GM21447 (cell line): ENCODE data around the gene GADD45B.
"Not testable (repeated sequence)": the region's sequence is repeated elsewhere in the genome, so short reads cannot be mapped to it uniquely, and the experiment has no call there.

Experiments
- ATAC-seq: cut with Tn5 transposase; IDR thresholded peaks from one replicate; pipeline ENCODE4 v1.9.1; 2021; ENCODE audit not compliant: unreplicated experiment

The GADD45B gene

DNA sequence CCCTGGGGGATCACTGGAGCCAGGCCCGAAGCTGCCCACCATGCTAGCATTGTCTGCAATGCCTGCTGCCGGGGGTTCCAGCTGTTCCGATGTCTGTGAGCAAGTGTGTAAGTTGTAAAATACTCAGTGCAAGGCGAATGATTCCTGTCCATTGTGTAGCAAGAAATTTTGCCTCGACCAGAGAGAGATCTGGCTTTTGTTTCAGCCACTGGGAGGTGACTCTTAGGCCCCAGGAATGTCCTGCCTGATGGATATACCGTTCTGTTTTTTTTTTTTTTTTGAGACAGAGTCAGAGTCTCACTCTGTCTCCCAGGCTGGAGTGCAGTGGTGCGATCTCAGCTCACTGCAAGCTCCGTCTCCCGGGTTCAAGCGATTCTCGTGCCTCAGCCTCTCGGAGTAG is 7.3 kb upstream of the GADD45B start:
- ATAC-seq = no peak

DNA sequence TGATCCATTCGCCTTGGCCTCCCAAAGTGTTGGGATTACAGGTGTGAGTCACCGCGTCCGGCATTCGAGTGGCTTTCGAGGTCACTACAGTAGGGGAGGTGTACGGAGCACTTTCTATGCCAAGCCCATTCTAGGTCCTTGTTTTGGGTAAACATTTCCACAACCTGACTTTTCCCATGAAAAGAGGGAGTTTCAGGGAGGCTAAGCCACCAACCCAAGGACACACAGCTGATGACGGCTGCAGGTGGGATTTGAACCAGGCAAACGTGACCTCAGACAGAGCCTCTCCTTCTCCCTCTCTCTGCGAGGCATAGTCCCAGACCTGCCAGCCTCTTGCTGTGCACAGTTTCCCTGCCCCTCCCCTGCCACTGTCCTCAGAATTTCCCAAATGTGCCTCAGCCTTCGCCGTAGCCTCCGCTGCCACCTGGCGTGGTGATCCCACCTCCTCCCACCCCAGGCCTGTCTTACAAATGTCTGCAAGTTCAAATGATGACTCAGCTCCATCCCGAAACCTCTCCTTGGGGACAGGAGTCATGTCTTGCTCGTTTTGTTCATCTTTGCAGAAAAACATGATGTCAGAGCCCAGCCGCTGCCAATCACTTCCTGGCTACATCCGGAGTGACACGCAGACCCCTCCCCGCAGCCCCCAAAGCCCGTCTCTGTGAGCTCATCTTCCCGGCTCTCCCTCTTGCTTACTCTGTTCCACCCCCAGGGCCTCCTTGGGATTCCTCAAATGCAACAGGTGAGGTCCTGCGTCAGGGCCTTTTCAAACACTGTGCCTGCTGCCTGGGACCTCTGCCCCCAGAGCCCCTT is 6.6 kb upstream of the GADD45B start:
- ATAC-seq = no peak

DNA sequence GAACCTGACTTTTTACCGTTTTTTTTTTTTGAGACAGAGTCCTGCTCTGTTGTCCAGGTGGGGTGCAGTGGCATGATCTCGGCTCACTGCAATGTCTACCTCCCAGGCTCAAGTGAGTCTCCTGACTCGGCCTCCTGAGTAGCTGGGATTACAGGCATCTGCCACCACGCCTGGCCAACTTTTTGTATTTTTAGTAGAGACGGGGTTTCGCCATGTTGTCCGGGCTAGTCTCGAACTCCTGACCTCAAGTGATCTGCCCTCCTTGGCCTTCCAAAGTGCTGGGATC is 6.1 kb upstream of the GADD45B start:
- ATAC-seq = not testable (repeated sequence)

DNA sequence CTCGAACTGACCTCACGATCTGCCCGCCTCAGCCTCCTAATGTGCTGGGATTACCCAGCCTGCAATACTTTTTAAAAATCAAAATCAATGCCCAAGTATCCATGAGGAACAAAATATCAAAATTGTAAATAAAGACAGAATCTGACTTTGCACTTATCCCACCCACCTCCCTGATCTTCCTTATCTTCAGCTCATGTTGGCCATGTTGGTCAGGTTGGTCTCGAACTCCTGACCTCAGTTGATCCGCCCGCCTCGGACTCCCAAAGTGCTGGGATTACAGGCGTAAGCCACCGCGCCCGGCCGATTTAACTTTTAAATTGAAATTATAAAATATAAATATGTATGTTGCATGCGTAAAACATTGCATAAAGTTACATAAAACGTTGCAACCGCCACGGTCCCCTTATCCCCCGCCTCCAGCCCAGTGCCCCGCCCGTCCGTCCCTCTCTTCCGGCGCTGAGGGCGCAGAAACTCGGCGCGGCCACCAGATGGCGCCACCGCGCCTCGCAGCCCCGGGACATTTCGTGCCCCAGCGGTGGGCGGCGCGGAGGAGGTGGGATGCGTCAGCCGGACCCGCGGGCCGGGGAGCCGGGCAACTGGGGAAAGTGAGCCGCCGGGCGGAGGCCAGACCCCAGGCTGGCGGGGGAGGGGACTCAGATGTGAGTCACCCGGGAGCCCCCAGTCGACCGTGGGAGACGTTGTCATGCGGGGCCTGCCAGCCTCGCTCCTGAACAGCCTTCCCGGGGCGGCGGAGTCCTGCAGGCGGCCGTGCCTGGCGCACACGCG is 1.5 kb upstream of the GADD45B start:
- ATAC-seq = no peak

DNA sequence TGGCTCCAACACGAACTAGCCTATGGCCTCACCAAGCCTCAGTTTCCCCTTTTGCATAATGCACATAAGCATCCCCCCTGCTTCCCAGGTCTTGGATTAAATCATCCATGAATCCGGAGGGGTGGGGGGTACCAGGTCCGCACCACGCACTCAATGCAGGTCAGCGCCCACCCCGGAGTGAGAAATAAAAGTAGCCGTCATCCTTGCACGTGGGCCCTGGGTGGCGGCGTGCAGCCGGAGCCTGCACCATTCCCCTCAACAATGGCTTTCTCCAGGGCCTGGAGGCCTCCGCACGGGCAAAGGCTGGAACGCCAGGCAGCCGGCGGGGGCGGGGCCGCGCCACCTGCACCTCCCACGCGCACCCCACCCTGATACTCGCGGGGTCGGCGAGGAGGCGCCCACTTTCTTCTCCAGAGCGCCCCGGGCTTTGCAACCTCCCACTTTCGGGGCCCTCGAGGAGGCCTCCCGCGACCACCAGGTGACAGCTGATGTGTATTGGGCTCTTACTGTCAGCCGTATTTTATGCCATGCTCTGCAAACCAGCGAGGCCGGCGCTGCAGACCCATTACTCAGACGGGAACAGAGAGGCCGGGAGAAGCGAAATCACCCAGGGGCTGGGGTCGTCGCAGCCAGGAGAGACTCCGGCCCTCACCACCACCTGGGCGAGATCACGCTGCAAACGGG is 767 bp upstream of the GADD45B start:
- ATAC-seq = no peak

DNA sequence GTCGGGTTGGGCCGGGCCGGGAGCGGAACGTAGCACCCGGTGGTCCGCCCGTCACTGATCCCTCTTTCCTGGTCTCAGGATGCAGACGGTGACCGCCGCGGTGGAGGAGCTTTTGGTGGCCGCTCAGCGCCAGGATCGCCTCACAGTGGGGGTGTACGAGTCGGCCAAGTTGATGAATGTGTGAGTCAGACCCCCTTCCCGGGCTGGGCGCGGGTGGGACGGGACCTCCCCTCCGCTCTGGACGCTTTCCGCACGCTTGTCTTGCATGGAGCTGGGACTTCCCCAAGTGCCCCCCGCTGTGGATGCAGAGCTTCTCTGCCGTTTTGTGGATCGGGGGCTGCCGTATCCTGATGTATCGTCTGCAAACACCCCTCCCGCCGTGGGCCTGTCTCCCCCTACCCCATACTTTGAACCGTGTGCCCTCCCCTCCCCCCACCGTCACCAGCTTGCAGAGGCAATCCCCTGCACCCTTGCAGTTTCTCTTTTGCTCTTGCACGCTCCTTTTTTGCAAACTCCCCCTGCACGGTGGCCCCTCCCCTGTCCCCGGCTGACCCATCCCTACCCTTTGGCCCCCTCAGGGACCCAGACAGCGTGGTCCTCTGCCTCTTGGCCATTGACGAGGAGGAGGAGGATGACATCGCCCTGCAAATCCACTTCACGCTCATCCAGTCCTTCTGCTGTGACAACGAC is 669 bp downstream of the GADD45B start:
- ATAC-seq = no peak

DNA sequence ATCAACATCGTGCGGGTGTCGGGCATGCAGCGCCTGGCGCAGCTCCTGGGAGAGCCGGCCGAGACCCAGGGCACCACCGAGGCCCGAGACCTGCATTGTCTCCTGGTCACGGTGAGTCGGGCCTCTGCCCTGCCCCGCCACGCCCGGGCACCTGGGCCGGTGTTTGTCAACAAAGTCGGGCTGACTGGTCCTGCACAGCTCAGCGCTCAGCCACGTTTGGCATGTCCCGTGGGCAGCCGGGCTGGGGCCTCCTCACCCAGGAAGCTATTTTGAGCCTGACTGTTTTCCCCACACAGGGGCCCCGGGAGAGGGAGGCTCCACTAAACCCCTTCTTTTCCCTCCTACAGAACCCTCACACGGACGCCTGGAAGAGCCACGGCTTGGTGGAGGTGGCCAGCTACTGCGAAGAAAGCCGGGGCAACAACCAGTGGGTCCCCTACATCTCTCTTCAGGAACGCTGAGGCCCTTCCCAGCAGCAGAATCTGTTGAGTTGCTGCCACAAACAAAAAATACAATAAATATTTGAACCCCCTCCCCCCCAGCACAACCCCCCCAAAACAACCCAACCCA is 1.3 kb downstream of the GADD45B start:
- ATAC-seq = no peak

DNA sequence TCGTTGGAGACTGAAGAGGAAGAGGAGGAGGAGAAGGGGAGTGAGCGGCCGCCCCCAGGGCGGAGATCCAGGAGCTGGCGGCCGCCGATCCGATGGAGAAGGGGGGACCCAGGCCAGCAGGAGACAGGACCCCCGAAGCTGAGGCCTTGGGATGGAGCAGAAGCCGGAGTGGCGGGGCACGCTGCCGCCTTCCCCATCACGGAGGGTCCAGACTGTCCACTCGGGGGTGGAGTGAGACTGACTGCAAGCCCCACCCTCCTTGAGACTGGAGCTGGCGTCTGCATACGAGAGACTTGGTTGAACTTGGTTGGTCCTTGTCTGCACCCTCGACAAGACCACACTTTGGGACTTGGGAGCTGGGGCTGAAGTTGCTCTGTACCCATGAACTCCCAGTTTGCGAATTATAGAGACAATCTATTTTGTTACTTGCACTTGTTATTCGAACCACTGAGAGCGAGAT is 1.8 kb downstream of the GADD45B start:
- no peak for ATAC-seq

DNA sequence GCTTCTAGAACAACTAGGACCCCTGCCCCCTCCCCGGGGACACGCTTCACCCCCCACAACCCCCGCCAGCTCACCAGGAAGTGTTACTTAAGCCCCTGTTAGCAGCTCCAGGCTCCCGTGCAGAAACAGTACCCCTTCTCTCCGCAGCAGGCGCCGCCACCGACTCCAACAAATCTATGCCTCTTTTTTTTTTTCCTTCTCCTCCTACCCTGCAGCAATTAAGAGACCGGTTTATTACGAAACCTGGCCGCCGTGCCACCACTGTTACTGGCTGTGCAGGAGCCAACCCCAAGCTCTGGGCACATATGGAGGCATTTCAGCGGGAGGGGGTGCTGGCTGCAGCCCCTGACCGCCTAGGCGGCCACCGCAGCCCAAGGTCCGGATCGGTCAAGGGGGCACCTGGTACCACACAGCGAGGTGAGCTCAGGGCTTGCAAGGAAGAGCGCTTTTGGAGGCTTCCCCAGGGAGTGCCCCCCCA is 2.4 kb downstream of the GADD45B start:
- ATAC-seq = no peak

DNA sequence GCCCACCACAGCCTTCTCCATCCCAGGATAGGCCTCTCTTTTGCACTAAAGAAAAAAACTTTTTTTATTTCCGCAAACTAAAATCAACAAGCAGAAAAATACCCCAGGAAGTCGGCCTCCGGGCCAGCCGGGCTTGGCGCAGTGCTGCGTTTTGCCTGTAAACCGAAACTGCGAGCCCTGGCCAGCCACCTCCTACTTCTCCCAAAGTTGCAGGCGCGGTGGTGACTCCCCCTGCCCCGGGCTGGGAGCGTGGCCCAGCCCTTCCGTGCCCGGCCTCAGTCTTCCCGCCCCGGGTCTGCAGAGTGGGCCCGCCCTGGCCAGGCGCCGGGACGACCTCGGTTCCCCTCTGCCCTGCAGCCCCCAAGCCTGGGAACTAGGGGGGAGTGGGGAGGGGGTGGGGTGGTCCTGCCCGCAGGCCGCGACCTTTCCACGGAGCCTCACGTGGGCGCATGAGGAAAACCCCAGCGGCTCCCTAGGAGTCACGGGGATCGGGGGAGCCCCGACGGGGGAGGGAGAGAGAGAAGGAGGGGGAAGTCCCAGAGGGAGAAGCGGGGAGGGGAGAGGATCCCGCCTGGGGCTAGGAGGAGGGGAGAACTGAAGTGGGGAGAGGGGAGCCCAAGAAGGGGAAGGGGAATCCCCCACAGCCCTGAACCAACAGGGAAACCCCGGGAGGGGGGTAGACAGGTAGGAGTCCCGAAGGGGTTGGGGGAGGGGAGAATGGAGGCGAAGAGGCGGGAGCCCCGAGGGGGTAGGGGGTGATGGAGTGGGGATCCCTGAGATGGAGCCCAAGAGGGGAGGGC is 3.0 kb downstream of the GADD45B start:
- no peak for ATAC-seq

DNA sequence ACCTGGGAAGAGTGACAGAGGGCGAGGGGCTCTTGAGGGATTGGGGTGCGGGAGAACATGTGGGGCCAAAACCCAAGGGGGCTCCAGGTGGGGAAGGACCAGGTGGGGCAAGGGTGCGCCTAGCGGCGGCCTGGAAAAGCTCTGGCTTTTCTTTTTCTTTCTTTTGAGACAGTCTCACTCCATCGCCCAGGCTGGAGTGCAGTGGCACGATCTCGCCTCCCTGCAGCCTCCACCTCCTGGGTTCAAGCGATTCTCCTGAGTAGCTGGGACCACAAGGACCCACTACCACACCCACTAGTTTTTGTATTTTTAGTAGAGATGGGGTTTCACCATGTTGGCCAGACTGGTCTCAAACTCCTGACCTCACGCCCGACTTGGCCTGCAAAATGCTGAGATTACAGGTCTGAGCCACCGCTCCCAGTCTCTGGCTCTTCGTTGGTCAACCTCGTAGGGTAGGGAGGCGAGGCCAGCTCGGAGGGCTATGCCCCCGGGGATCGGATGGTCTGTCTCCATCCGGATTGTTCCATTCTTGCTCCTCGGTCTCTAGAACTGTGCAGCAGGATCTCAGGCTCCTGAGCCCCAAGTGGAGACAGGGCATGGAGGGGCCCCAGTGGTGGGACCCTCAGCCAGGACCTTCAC is 3.7 kb downstream of the GADD45B start:
- ATAC-seq = no peak

DNA sequence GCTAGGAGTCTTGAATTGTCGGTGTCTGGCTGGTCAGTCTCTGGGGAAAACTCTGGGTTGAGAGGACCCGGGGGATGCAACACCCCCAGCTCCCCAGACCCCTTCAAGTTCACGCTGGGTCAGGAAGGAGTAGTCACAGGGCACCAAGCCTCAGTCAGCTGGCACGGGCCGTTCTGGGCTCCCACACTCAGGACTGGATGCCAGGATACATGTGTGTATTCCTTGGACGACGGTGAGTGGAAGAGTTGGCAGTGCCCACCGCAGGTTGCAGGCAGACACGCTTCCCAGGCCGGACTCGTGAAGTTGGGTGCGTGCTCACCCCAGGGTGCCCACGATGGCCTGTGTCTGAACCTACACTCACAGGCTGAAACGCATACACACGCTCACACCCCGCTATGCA is 5.5 kb downstream of the GADD45B start:
- no peak for ATAC-seq

DNA sequence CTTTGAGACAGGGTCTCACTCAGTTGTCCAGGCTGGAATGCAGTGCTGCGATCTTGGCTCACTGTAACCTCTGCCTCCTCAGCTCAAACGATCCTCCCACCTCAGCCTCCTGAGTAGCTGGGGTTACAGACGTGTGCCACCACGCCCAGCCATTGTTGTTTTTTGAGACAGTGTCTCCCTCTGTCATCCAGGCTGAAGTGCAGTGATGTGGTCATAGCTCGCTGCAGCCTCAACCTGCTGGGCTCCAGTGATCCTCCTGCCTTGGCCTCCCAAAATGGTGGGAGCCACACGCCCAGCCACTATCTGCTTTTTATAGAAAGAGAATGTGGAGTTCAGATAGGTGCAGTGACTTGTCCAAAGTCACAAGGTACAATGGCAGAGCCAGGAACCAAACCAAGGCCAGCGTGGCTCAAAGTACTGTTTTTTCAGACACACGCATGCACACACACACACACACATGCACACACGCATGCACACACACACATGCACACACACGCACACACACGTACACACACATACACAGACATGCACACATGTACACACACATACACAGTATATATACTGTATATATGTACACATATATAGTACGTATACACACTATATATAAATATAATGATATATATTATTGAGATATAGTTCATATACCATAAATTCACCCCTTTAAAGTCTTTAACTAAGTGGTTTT is 6.6 kb downstream of the GADD45B start:
- no peak for ATAC-seq

DNA sequence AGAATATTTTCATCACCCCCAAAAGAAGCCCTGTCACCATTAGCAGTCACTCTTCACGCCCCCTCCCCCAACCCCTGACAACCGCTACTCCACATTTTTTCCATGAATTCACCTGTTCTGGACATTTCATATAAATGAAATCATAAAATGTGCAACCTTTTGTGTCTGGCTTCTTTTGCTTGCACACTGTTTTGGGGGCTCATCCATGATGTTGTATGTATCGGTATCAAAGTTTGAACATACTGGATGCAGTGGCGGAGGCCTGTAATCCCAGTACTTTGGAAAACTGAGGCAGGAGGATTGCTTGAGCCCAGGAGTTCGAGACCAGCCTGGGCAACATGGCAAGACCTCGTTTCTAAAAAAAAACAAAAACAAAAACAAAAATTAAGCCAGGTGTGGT is 7.2 kb downstream of the GADD45B start:
- ATAC-seq = no peak

DNA sequence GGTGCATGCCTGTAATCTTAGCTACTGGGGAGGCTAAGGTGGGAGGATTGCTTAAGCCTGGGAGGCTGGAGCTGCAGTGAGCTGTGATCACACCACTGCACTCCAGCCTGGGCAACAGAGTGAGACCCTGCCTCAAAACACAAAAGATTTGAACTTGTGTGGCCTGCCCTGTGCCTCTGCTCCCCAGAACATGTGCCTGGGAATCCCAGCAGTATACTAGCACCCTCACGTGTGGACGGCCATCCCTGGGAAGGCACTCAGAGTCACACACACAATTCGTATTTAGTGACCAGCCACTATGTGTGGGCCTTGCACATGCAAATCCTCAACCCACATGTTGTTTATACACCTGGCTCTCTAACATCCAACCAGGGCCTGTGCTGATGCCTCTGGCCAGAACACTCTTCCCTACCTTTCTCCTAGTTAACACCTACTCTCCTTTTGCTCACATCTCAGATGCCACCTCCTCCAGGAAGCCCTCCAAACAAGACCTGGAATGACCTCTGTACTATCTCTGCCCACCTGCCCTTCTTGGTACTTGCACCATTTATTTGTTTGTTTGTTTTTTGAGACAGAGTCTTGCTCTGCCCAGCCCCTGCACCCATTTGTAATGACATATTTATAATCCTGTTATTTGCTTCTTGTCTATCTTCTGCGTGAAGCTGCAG is 7.7 kb downstream of the GADD45B start:
- no peak for ATAC-seq

DNA sequence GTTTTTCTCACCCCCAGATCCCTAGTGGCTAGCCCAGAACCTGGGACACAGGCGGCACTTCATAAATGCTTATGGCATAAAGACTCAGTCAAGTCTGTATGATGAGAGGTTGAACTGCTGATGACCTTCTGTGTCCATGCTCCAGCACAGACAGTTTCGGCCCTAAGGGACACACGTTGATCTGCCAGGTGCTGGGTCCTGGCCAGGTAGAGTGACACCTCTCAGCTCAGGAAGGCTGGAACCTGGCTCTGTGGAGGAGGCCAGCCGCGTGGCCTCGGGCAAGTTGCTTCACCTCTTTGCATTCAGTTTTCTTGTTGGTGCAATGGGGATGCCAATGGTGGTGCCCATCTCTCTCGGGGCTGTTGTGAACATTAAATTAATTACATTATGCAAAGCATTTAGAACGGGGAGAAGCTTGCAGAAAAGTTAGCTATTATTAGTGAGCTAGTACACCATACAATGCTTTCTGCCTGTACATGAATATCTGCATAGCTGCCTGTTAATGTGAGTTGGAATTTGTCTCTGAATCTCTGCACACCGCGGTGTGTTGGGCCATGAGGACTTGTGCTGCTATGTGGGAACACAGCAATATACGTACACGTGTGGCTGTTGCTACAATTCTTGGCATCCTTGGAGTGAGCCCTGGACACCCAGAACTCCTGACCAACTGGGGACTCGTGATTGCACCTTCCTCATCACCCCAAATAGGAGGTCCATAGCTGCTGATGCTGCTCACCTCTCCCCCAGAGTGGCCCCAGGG is 8.4 kb downstream of the GADD45B start:
- no peak for ATAC-seq

DNA sequence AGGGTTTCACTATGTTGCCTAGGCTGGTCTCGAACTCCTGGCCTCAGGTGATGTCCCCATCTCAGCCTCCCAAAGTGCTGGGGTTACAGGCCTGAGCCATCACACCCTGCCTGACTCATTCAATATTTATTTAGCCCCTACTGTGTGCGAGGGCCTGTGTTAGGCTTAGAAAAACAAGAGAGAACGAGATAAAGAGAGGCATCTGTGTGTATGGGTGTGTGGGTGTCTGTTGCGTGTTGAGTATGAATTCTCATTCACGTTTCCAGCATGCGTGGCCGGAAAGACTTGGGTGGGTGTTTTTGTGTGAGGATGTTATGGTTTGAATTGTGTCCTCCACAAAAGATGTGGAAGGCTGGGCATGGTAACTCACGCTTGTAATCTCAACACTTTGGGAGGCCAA is 9.5 kb downstream of the GADD45B start:
- no peak for ATAC-seq

DNA sequence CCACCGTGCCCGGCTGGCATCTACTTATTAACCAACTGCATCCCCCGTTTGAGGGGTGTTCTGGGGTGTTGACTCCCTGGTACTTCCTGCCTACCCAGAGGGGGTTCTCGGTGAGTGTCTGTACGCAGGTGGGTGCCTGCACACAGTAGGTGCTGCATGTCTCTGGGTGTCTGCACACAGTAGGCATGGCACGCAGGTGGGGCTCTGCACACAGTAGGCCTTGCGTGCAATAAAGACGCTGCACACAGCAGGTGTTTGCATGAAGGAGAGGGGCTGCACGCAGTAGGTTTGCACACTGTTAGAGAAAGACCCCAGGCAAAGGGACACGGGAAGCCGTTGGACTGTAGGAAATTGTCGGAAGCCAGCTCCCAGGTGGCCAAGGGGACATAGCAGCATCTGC is 11.2 kb downstream of the GADD45B start:
- ATAC-seq = no peak
